ENCODE measurements around the gene FECH. TPM values are rescaled to one million over a fixed set of nuclear protein-coding genes. Genes with fewer than 3 reads are reported as not detected.

Gene FECH
- total and polyA plus RNA-seq, 7 experiments from 2014 or later = 11.7 to 19.4 (median 14.2) TPM

DNA sequence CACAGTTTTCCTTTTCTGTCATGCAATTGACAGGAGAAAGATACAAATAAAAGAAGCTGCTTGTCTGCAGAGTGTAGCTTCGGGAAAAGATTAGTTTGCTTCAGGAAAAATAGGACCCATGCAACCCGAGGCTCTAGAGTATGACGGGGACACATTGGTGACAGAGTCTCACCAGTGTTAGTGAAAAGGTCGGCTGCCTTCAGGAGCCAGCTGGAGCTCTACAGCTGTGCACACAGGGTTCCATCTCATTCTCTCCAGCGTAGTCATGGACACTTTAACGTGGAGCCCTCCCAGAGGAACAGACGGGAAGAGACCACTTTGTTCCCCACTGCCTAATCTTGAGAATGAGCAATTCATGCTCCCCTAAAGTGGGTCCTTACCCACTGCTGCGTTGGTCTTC is 42.9 kb downstream of the FECH start:
- Histone ChIP-seq H3K9me3 (ENCODE audit: control insufficient read depth in 2 of 3, low read length in 3 of 3) (no peaks in the 10 kb centered on the region), H3K27ac (ENCODE audit: low read depth, low read length) (no peak overlapping the region), H3K36me3 (ENCODE audit: control insufficient read depth in 2 of 3, insufficient read depth in 3 of 3, low read length in 3 of 3) (no peaks in the 10 kb centered on the region), H3K4me3 (ENCODE audit: low read length) (no peak overlapping the region), H3K27me3 (ENCODE audit: control insufficient read depth in 2 of 2, insufficient read depth in 2 of 2, low read length in 2 of 2) (no peaks in the 10 kb centered on the region), H3K4me1 (ENCODE audit: control insufficient read depth in 2 of 2, insufficient read depth in 2 of 2, low read length in 2 of 2) (no peaks in the 10 kb centered on the region)
- peaks cover 0 to 7% (median 3%) of the 10 kb centered on the region in 5 donors for H3K36me3 Mint-ChIP-seq
- no peaks in the 10 kb centered on the region for H3K9me3 Mint-ChIP-seq
- H3K27ac Mint-ChIP-seq = no peak overlapping the region
- no peak for ATAC-seq
- intact Hi-C loops (cut with micrococcal nuclease) = no loop called here
- DNase-seq = no peak
- POLR2A ChIA-PET = no interaction called here
- peaks cover 0 to 4% (median 0%) of the 10 kb centered on the region in 5 donors for H3K27me3 Mint-ChIP-seq
- peaks cover 6 to 16% (median 10%) of the 10 kb centered on the region in 7 donors for H3K4me1 Mint-ChIP-seq
- no peak overlapping the region for H3K4me3 Mint-ChIP-seq
- CTCF ChIA-PET = no interaction called here

DNA sequence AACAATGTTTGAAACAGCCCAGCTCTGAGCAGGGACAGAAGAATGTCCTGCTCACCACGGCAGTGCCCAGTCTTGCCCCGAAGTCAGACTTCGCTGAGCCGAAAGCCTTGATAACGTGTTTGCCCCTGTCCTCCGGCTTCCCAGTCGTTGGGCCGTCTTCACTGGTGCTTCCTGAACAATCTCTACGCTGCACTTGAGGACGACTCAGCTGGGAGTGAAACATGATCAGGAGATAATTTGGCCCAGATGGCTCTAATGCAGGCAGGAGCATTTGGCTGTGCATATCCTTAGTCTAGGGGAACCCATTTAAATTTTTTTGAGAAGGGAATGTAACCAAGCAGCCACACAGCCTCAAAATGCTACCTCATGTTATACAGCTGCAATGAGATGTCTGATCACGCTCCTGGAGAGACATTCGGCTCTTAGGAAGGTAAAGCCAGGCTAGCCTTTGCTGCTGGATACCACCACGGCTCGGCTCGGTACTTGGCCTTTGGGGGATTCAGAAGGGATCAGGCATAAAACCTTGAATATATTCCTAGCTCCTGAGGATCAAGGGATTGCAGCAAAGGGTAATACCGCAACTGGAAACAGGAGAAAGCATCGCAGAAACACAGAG is 43.6 kb downstream of the FECH start:
- no peak for ATAC-seq
- no peaks in the 10 kb centered on the region for H3K9me3 ChIP-seq (ENCODE audit: control insufficient read depth in 2 of 3, low read length in 3 of 3)
- ChIA-PET POLR2A (no interaction called here), CTCF (no interaction called here)
- peaks cover 0 to 4% (median 0%) of the 10 kb centered on the region in 5 donors for H3K27me3 Mint-ChIP-seq
- no peak for DNase-seq
- H3K4me3 ChIP-seq (ENCODE audit: low read length) = no peak overlapping the region
- H3K36me3 ChIP-seq (ENCODE audit: control insufficient read depth in 2 of 3, insufficient read depth in 3 of 3, low read length in 3 of 3) = no peaks in the 10 kb centered on the region
- no peak overlapping the region for H3K4me3 Mint-ChIP-seq
- no peaks in the 10 kb centered on the region for H3K9me3 Mint-ChIP-seq
- H3K36me3 Mint-ChIP-seq = peaks cover 0 to 5% (median 3%) of the 10 kb centered on the region in 5 donors
- no peak overlapping the region for H3K27ac Mint-ChIP-seq
- no peak overlapping the region for H3K27ac ChIP-seq (ENCODE audit: low read depth, low read length)
- no peaks in the 10 kb centered on the region for H3K4me1 ChIP-seq (ENCODE audit: control insufficient read depth in 2 of 2, insufficient read depth in 2 of 2, low read length in 2 of 2)
- intact Hi-C loops (cut with micrococcal nuclease) = no loop called here
- H3K4me1 Mint-ChIP-seq = peaks cover 6 to 16% (median 10%) of the 10 kb centered on the region in 7 donors
- H3K27me3 ChIP-seq (ENCODE audit: control insufficient read depth in 2 of 2, insufficient read depth in 2 of 2, low read length in 2 of 2) = no peaks in the 10 kb centered on the region

DNA sequence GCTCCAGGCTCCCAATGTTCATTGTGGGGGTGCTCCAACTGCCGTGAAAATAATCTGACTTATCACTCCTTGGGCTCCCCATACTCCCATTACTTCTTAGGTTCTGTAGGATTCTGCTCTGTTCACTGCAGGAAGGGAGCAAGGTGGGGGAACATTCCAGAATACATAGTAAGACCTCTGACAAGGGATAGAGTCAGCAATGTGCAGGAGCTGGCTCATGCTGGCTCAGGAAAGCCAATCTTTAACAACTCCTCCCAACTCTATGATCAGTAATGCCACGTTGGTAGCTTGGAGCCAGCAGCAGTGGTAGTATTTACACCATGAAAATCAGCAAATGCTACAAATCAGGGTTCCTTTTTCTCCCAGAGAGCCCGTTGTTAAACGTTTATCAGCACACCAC is 44.4 kb downstream of the FECH start:
- ChIA-PET POLR2A (no interaction called here), CTCF (no interaction called here)
- Mint-ChIP-seq H3K27me3 (peaks cover 0 to 4% (median 0%) of the 10 kb centered on the region in 5 donors), H3K9me3 (no peaks in the 10 kb centered on the region), H3K36me3 (peaks cover 0 to 3% (median 0%) of the 10 kb centered on the region in 5 donors), H3K27ac (no peak overlapping the region), H3K4me1 (peaks cover 6 to 16% (median 10%) of the 10 kb centered on the region in 7 donors), H3K4me3 (no peak overlapping the region)
- intact Hi-C loops (cut with micrococcal nuclease) = no loop called here
- Histone ChIP-seq H3K4me1 (ENCODE audit: control insufficient read depth in 2 of 2, insufficient read depth in 2 of 2, low read length in 2 of 2) (no peaks in the 10 kb centered on the region), H3K36me3 (ENCODE audit: control insufficient read depth in 2 of 3, insufficient read depth in 3 of 3, low read length in 3 of 3) (no peaks in the 10 kb centered on the region), H3K27me3 (ENCODE audit: control insufficient read depth in 2 of 2, insufficient read depth in 2 of 2, low read length in 2 of 2) (no peaks in the 10 kb centered on the region), H3K27ac (ENCODE audit: low read depth, low read length) (no peak overlapping the region), H3K9me3 (ENCODE audit: control insufficient read depth in 2 of 3, low read length in 3 of 3) (no peaks in the 10 kb centered on the region), H3K4me3 (ENCODE audit: low read length) (no peak overlapping the region)
- ATAC-seq (no peak), DNase-seq (no peak)

DNA sequence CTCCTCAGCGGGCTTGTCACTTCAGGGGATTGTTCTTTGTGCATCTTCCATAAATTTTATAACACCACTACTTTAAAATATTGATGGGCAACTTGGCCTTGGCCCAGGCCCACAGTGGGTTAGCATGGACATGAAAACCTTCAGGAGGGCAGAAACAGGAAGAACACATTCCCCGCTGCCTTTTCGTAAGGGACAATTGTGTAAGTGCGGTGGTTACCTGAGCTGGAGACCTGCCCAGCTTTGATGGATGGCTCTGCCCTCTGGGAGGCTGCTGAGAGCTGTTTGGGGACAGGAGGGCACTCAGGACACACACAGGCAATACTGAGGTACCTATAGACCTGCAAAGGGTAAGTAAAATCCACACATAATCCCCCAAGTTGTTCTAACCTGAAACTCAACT is 46.8 kb downstream of the FECH start:
- Mint-ChIP-seq H3K4me1 (peaks cover 0 to under 1% (median 0%) of the 10 kb centered on the region in 7 donors), H3K36me3 (no peaks in the 10 kb centered on the region), H3K27ac (no peak overlapping the region), H3K4me3 (no peak overlapping the region), H3K9me3 (peaks cover 0 to 2% (median 0%) of the 10 kb centered on the region in 11 donors), H3K27me3 (no peaks in the 10 kb centered on the region)
- ChIA-PET CTCF (no interaction called here), POLR2A (no interaction called here)
- Histone ChIP-seq H3K4me1 (ENCODE audit: control insufficient read depth in 2 of 2, insufficient read depth in 2 of 2, low read length in 2 of 2) (no peaks in the 10 kb centered on the region), H3K4me3 (ENCODE audit: low read length) (no peak overlapping the region), H3K9me3 (ENCODE audit: control insufficient read depth in 2 of 3, low read length in 3 of 3) (no peaks in the 10 kb centered on the region), H3K27me3 (ENCODE audit: control insufficient read depth in 2 of 2, insufficient read depth in 2 of 2, low read length in 2 of 2) (no peaks in the 10 kb centered on the region), H3K27ac (ENCODE audit: low read depth, low read length) (no peak overlapping the region), H3K36me3 (ENCODE audit: control insufficient read depth in 2 of 3, insufficient read depth in 3 of 3, low read length in 3 of 3) (no peaks in the 10 kb centered on the region)
- DNase-seq (no peak), ATAC-seq (no peak)
- intact Hi-C loops (cut with micrococcal nuclease) = no loop called here

DNA sequence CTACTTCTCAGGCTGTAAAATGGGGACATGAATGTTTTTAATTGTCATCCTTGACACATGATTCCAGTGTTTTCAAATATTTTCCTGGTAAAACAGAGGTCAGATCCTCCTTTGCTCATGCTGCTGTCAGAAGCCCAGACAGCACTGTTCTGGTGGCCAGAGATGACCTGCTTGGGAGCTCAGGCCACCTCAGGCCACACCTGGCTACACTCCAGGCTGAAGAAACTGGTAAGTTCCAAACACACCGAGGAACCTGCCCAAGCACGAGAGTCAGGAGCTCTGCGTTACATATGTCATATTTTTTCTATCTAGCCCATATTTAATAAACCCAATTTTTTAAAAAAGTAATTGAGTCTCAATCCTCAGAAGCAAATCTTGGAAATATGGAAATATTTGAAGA is 47.9 kb downstream of the FECH start:
- ChIA-PET CTCF (no interaction called here), POLR2A (no interaction called here)
- H3K4me1 Mint-ChIP-seq = no peaks in the 10 kb centered on the region
- intact Hi-C loops (cut with micrococcal nuclease) = no loop called here
- no peak for ATAC-seq
- no peaks in the 10 kb centered on the region for H3K4me1 ChIP-seq (ENCODE audit: control insufficient read depth in 2 of 2, insufficient read depth in 2 of 2, low read length in 2 of 2)
- no peaks in the 10 kb centered on the region for H3K36me3 Mint-ChIP-seq
- H3K27ac ChIP-seq (ENCODE audit: low read depth, low read length) = no peak overlapping the region
- no peaks in the 10 kb centered on the region for H3K36me3 ChIP-seq (ENCODE audit: control insufficient read depth in 2 of 3, insufficient read depth in 3 of 3, low read length in 3 of 3)
- no peak overlapping the region for H3K27ac Mint-ChIP-seq
- no peaks in the 10 kb centered on the region for H3K27me3 ChIP-seq (ENCODE audit: control insufficient read depth in 2 of 2, insufficient read depth in 2 of 2, low read length in 2 of 2)
- no peaks in the 10 kb centered on the region for H3K27me3 Mint-ChIP-seq
- no peak for DNase-seq
- H3K9me3 Mint-ChIP-seq = peaks cover 0 to 2% (median 0%) of the 10 kb centered on the region in 11 donors
- no peaks in the 10 kb centered on the region for H3K9me3 ChIP-seq (ENCODE audit: control insufficient read depth in 2 of 3, low read length in 3 of 3)
- no peak overlapping the region for H3K4me3 Mint-ChIP-seq
- no peak overlapping the region for H3K4me3 ChIP-seq (ENCODE audit: low read length)

DNA sequence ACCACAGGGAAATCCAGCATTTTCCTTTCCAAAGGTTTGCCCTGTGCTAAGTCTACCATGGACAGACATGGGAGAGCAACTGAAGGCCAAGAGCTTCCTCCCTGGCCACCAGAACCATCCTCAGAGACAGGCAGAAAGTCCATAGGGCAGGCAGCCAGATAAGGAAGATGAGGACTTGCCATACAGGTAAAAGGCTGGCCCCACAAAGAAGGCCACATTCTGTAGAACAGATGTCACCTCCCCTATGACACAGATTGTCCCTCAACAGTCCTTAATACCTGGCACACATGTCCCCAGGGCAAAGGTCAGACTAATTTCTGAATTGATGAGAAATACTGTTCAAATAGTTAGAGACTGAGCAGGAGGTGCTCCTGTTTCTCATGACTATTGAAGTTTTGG is 52.0 kb downstream of the FECH start:
- ChIA-PET CTCF (no interaction called here), POLR2A (no interaction called here)
- Mint-ChIP-seq H3K4me3 (no peak overlapping the region), H3K9me3 (peaks cover 0 to 2% (median 0%) of the 10 kb centered on the region in 11 donors), H3K4me1 (no peaks in the 10 kb centered on the region), H3K36me3 (no peaks in the 10 kb centered on the region), H3K27me3 (peaks cover 0 to 6% (median 0%) of the 10 kb centered on the region in 5 donors), H3K27ac (no peak overlapping the region)
- no peaks in the 10 kb centered on the region for H3K4me1 ChIP-seq (ENCODE audit: control insufficient read depth in 2 of 2, insufficient read depth in 2 of 2, low read length in 2 of 2)
- no peaks in the 10 kb centered on the region for H3K27me3 ChIP-seq (ENCODE audit: control insufficient read depth in 2 of 2, insufficient read depth in 2 of 2, low read length in 2 of 2)
- H3K4me3 ChIP-seq (ENCODE audit: low read length) = no peak overlapping the region
- DNase-seq = no peak
- intact Hi-C loops (cut with micrococcal nuclease) = no loop called here
- ATAC-seq = no peak
- no peak overlapping the region for H3K27ac ChIP-seq (ENCODE audit: low read depth, low read length)
- no peaks in the 10 kb centered on the region for H3K36me3 ChIP-seq (ENCODE audit: control insufficient read depth in 2 of 3, insufficient read depth in 3 of 3, low read length in 3 of 3)
- no peaks in the 10 kb centered on the region for H3K9me3 ChIP-seq (ENCODE audit: control insufficient read depth in 2 of 3, low read length in 3 of 3)

DNA sequence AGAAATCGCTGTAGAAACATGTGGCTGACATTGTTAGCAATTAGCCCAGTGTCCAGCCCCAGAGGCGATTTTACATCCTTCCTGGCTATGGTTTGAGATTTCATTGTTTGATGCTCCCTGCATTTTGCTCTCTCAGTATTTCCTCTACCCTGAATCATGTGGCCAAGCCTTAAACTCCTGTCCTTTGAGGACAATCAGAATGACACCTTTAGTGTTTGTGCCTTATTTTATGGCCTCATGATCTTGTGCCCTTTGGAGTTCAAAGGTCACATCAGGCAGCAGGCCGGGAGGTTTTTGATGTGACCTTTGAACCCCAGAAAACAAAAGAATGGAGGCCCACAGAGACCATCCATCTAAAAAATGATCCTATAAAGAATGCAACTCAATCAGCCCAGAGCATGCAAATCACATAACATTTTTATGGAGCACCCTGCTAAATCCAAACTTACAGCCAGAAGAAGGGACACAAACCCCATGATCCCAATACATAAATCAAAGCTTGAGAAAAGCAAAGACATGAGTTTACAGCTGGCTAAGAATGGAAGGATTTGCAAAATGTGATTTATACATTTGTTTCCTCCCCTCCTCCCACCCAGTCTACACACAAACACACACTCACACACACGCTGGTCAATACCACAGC is 52.5 kb downstream of the FECH start:
- no peaks in the 10 kb centered on the region for H3K9me3 ChIP-seq (ENCODE audit: control insufficient read depth in 2 of 3, low read length in 3 of 3)
- Mint-ChIP-seq H3K36me3 (no peaks in the 10 kb centered on the region), H3K4me1 (no peaks in the 10 kb centered on the region), H3K9me3 (peaks cover 0 to 2% (median 0%) of the 10 kb centered on the region in 11 donors), H3K4me3 (no peak overlapping the region), H3K27me3 (peaks cover 0 to 11% (median 0%) of the 10 kb centered on the region in 5 donors), H3K27ac (no peak overlapping the region)
- ChIA-PET CTCF (no interaction called here), POLR2A (no interaction called here)
- no peak overlapping the region for H3K4me3 ChIP-seq (ENCODE audit: low read length)
- H3K4me1 ChIP-seq (ENCODE audit: control insufficient read depth in 2 of 2, insufficient read depth in 2 of 2, low read length in 2 of 2) = no peaks in the 10 kb centered on the region
- intact Hi-C loops (cut with micrococcal nuclease) = no loop called here
- no peaks in the 10 kb centered on the region for H3K36me3 ChIP-seq (ENCODE audit: control insufficient read depth in 2 of 3, insufficient read depth in 3 of 3, low read length in 3 of 3)
- no peak overlapping the region for H3K27ac ChIP-seq (ENCODE audit: low read depth, low read length)
- ATAC-seq = no peak
- H3K27me3 ChIP-seq (ENCODE audit: control insufficient read depth in 2 of 2, insufficient read depth in 2 of 2, low read length in 2 of 2) = no peaks in the 10 kb centered on the region
- DNase-seq = no peak
